Subcutaneous abdominal adipose tissue (tissue), 5 donors: ENCODE results near the gene MAN2B1.

Experiments
- H3K27ac ChIP-seq: one replicate; pipeline ENCODE4 v1.7.0; 2013; ENCODE audit warnings: low read depth, mild to moderate bottlenecking, inconsistent platforms, low read length, moderate library complexity
- H3K27me3 ChIP-seq, 5 donors: one replicate each; pipeline ENCODE4 v1.7.0; 2013; ENCODE audit warnings: low read length in 5 of 5, inconsistent platforms in 1 of 5; ENCODE audit not compliant: control insufficient read depth in 5 of 5, insufficient read depth in 4 of 5
- H3K36me3 ChIP-seq, 5 donors: one replicate each; pipeline ENCODE4 v1.7.0; 2013; ENCODE audit warnings: low read length in 5 of 5; ENCODE audit not compliant: control insufficient read depth in 5 of 5, insufficient read depth in 5 of 5
- H3K4me1 ChIP-seq, 5 donors: one replicate each; pipeline ENCODE4 v1.7.0; 2013; ENCODE audit warnings: low read length in 5 of 5, mild to moderate bottlenecking in 3 of 5, moderate library complexity in 1 of 5; ENCODE audit not compliant: control insufficient read depth in 5 of 5, insufficient read depth in 5 of 5
- H3K4me3 ChIP-seq, 5 donors: one replicate each; pipeline ENCODE4 v1.7.0; 2013; ENCODE audit warnings: low read length in 5 of 5, low read depth in 1 of 5
- H3K9ac ChIP-seq, 5 donors: one replicate each; pipeline ENCODE4 v1.7.0; 2013; ENCODE audit warnings: low read length in 5 of 5, mild to moderate bottlenecking in 4 of 5, moderate library complexity in 3 of 5
- H3K9me3 ChIP-seq, 5 donors: one replicate each; pipeline ENCODE4 v1.7.0; 2013; ENCODE audit warnings: low read length in 5 of 5; ENCODE audit not compliant: control insufficient read depth in 5 of 5
- donor health status: healthy.
- donor health status: healthy.
- donor health status: healthy.
- donor health status: healthy.
- donor health status: healthy.

The MAN2B1 gene

DNA sequence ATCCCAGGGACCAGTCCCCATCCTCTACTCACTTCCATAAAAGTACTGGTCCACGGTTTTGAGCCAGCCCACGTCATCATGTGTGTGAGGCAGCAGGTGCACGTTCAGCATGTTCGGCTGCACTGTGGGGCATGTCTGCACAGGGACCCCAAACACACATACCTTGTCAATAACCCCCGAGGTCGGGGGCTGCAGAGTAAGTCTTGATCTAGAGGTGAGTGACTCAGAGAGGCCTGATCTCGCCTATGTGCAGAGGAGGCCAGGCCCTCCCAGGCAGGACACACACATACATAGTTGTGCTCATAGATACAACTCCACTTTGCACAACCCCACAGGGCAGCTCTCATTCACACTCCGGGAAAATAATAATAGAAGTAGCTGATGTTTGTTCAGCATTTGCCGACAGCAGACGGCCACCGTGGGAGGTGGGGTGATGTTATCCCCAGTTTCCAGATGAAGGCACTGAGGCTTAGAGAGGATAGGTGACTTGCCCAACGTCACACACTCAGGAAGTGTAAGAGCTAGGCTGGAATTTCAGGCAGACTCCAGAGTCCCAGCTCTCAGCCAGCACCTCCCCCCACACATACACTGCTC is 774 bp downstream of the MAN2B1 start:
- H3K4me1 ChIP-seq, result peaks cover 21 to 65% (median 47%) of the 10 kb centered on the region in 5 donors
- H3K4me3 ChIP-seq, result peak overlapping the region; percentile 86 to 98 (median 95)
- no peaks in the 10 kb centered on the region for H3K27me3 ChIP-seq
- H3K36me3 ChIP-seq, result peaks cover 0 to 42% (median 22%) of the 10 kb centered on the region in 5 donors
- H3K9me3 ChIP-seq, result no peaks in the 10 kb centered on the region
- H3K9ac ChIP-seq, result peak overlapping the region; percentile 84 to 99 (median 90)
- peak overlapping the region; percentile 76 for H3K27ac ChIP-seq

- no peaks in the 10 kb centered on the region for H3K27me3 ChIP-seq
- no peak overlapping the region for H3K9ac ChIP-seq
- no peaks in the 10 kb centered on the region for H3K9me3 ChIP-seq
- H3K36me3 ChIP-seq, result peaks cover 0 to 46% (median 22%) of the 10 kb centered on the region in 5 donors
- peak overlapping the region; percentile 86 to 98 (median 95) for H3K4me3 ChIP-seq
- no peak overlapping the region for H3K27ac ChIP-seq
- H3K4me1 ChIP-seq, result peaks cover 19 to 60% (median 42%) of the 10 kb centered on the region in 5 donors
Observed at GRCh38 chr19:12665281-12665573, 1.3 kb downstream of the MAN2B1 start.

- H3K27me3 ChIP-seq, result no peaks in the 10 kb centered on the region
- peak overlapping the region in 1 of 5 donors; percentile 12 for H3K4me3 ChIP-seq
- H3K36me3 ChIP-seq, result peaks cover 0 to 51% (median 26%) of the 10 kb centered on the region in 5 donors
- H3K27ac ChIP-seq, result no peak overlapping the region
- H3K9ac ChIP-seq, result no peak overlapping the region
- no peaks in the 10 kb centered on the region for H3K9me3 ChIP-seq
- peaks cover 15 to 54% (median 36%) of the 10 kb centered on the region in 5 donors for H3K4me1 ChIP-seq
Observed at GRCh38 chr19:12664406-12665280, 1.9 kb downstream of the MAN2B1 start.

DNA sequence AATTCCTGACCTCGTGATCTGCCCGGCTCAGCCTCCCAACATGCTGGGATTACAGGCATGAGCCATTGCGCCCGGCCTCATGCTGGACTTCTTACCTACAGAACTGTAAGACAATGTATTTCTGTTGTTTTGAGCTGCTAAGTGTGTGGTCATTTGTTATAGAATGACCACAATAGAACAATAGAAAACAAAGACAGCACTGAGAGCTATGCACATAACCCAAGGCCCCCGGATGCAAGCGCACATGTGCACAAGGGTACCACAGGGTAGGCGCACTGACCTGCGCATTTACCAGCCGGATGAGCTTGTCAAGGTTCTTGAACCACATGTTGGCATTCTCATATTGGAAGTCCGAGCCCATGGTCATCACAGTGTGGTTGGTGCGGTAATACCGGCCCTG is 5.6 kb downstream of the MAN2B1 start:
- no peak overlapping the region for H3K27ac ChIP-seq
- H3K9me3 ChIP-seq, result no peaks in the 10 kb centered on the region
- H3K9ac ChIP-seq, result no peak overlapping the region
- peaks cover 4 to 18% (median 7%) of the 10 kb centered on the region in 5 donors for H3K4me1 ChIP-seq
- H3K27me3 ChIP-seq, result no peaks in the 10 kb centered on the region
- H3K36me3 ChIP-seq, result peaks cover 0 to 70% (median 46%) of the 10 kb centered on the region in 5 donors
- no peak overlapping the region for H3K4me3 ChIP-seq

- H3K9me3 ChIP-seq, result no peaks in the 10 kb centered on the region
- H3K36me3 ChIP-seq, result peaks cover 0 to 68% (median 50%) of the 10 kb centered on the region in 5 donors
- no peaks in the 10 kb centered on the region for H3K27me3 ChIP-seq
- no peak overlapping the region for H3K9ac ChIP-seq
- H3K27ac ChIP-seq, result no peak overlapping the region
- H3K4me1 ChIP-seq, result no peaks in the 10 kb centered on the region
- H3K4me3 ChIP-seq, result no peak overlapping the region
Observed at GRCh38 chr19:12657966-12658365, 8.6 kb downstream of the MAN2B1 start.

DNA sequence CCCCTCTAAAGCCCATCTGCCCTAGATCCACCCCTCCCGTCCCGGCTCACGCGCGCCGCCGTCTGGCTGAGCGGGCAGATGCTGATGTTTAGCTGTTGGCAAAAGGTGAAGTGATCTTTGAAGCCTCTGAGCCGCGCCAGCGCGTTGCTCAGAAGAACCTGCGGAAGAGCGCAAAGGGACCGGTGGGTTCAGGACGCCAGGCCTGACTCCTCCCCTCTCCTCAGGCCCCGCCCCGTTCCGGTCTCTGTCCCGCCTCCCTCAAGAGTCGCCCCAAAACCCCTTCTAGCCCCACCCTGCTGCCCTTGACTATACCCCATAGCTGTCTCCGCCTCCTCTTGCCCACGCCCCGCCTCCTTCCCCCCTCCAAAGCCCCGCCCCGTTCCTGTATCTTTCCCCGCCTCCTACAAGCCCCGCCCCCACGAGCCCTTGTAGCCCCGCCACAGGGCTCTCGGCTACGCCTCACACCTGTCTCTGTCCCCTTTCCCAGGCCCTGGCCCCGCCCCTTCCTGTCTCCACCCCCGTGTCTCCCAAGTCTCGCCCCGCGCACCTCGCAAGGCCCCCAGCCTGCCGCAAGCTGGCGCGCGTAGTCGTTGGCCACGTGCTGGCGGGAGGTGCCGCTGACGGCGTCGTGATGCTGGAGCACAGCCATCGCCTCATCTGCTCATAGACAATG is 9.5 kb downstream of the MAN2B1 start:
- H3K27ac ChIP-seq, result no peak overlapping the region
- no peaks in the 10 kb centered on the region for H3K9me3 ChIP-seq
- H3K27me3 ChIP-seq, result no peaks in the 10 kb centered on the region
- H3K36me3 ChIP-seq, result peaks cover 0 to 65% (median 51%) of the 10 kb centered on the region in 5 donors
- no peak overlapping the region for H3K9ac ChIP-seq
- H3K4me1 ChIP-seq, result no peaks in the 10 kb centered on the region
- H3K4me3 ChIP-seq, result no peak overlapping the region

DNA sequence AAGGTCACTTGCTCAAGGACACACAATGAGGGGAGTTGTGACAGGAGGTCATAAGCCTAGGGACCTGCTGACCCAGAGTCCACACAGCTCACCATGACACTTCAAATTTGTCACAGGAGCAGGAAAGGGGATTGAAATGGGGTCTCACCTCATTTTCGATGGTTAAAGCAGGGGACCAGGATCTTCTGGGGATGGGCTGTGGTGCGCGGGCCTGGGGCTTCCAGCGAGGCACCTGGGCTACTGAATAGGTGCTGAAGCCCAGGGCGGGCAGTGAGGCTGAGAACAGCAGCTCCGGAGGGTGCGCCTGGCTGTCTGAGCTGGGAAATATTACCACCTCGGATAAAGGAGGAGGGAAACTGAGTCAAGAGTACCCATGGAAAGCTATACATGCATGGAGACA is 11.0 kb downstream of the MAN2B1 start:
- H3K4me1 ChIP-seq, result no peaks in the 10 kb centered on the region
- H3K27ac ChIP-seq, result no peak overlapping the region
- no peaks in the 10 kb centered on the region for H3K27me3 ChIP-seq
- H3K4me3 ChIP-seq, result no peak overlapping the region
- no peak overlapping the region for H3K9ac ChIP-seq
- H3K9me3 ChIP-seq, result no peaks in the 10 kb centered on the region
- H3K36me3 ChIP-seq, result peaks cover 0 to 65% (median 47%) of the 10 kb centered on the region in 5 donors

DNA sequence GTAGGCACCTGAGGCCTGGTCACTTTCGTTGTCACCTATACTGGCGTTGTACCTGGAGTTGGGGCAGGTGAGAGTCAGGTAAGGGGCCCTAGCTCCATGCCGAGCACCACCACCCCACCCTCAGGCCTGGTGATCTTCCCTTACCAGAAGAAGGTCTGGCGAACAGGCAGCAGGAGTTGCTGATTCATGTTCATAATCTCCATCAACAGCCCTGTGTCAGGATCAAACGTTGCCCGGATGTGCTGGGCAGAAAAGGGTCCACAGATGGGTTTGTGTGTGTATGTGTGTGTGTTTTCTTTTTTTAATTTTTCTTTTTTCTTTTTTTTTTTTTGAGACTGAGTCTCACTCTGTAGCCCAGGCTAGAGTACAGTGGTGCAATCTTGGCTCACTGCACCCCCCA is 14.3 kb downstream of the MAN2B1 start:
- Histone ChIP-seq H3K27ac (no peak overlapping the region), H3K9me3 (no peaks in the 10 kb centered on the region), H3K36me3 (peaks cover 0 to 42% (median 28%) of the 10 kb centered on the region in 5 donors), H3K4me3 (no peak overlapping the region), H3K9ac (no peak overlapping the region), H3K27me3 (no peaks in the 10 kb centered on the region), H3K4me1 (peaks cover 3 to 12% (median 11%) of the 10 kb centered on the region in 5 donors)

DNA sequence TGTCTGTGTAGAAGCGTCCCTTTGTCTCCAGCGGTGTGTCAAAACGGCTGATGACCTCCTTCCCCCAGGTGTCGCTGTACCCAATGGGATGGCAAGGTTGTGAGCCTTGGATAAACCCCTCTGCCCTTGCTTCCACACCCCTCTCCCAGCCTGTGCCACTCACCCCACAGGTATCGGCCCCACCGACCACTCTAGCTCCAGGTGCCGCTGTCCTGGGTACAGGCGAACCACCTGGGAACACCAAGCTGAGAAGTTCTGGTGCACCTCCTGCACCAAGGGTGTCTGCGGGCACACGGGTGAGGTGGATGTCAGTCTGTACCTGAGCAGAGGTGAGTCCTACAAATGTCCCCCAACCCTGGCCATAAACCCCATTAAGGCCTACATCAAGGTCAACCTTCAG is 16.6 kb downstream of the MAN2B1 start:
- Histone ChIP-seq H3K9me3 (no peaks in the 10 kb centered on the region), H3K27ac (no peak overlapping the region), H3K27me3 (no peaks in the 10 kb centered on the region), H3K4me3 (no peak overlapping the region), H3K9ac (no peak overlapping the region), H3K36me3 (peaks cover 0 to 26% (median 10%) of the 10 kb centered on the region in 5 donors), H3K4me1 (peaks cover 3 to 12% (median 11%) of the 10 kb centered on the region in 5 donors)

- Histone ChIP-seq H3K9me3 (no peaks in the 10 kb centered on the region), H3K36me3 (peaks cover 0 to 16% (median 8%) of the 10 kb centered on the region in 5 donors), H3K4me1 (peaks cover 3 to 12% (median 11%) of the 10 kb centered on the region in 5 donors), H3K27me3 (no peaks in the 10 kb centered on the region), H3K9ac (peak overlapping the region in 3 of 5 donors; percentile 46 to 59 (median 56)), H3K27ac (no peak overlapping the region), H3K4me3 (peak overlapping the region in 4 of 5 donors; percentile 38 to 52 (median 46))
Observed at GRCh38 chr19:12648088-12648487, 18.5 kb downstream of the MAN2B1 start.
